Erythroblast (primary cell): Measurements from ENCODE around the gene PMM1.
"Not testable (repeated sequence)": the region's sequence is repeated elsewhere in the genome, so short reads cannot be mapped to it uniquely, and the experiment has no call there.

Experiments used
- GATA1 ChIP-seq: IDR thresholded peaks from 2 replicates; pipeline ENCODE4 v1.6.1; 2011; ENCODE audit warnings: low read depth, mild to moderate bottlenecking, control low read depth, low read length, moderate library complexity
- POLR2A ChIP-seq: IDR thresholded peaks from 2 replicates; pipeline ENCODE4 v1.6.1; 2011; ENCODE audit warnings: mild to moderate bottlenecking, low read length

DNA sequence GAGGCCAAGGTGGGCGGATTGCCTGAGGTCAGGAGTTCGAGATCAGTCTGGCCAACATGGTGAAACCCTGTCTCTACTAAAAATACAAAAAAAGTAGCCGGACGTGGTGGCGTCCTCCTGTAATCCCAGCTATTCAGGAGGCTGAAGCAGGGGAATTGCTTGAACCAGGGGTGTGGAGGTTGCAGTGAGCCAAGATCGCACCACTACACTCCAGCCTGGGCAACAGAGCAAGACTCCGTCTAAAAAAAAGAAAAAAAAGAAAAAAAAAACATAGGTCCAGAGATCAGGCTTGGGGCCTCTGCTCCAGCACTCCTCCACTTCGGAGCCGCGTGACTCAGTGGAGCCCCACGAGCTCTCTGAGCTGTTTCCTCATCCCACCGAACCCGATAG, 31.4 kb downstream of the PMM1 start:
- not testable (repeated sequence) for TF ChIP-seq POLR2A, GATA1
